Ascending aorta (tissue), 2 donors: Measurements from ENCODE around the gene OPALIN. TPM values are rescaled to one million over a fixed set of nuclear protein-coding genes. Genes with fewer than 3 reads are reported as not detected.
A peak's percentile ranks its signal among the peaks of the same experiment; 100 is the strongest.

Source experiments
- DNase-seq, 2 donors: peaks; one replicate each; pipeline ENCODE4 v3.0.0-alpha.2; 2019; ENCODE audit warnings: low spot score in 2 of 2
- H3K27ac ChIP-seq, 2 donors: fragments of 200-600 bp; sonication (generic); one replicate each; pipeline ENCODE4 v1.5.1; 2016 to 2017; ENCODE audit warnings: mild to moderate bottlenecking in 1 of 2
- H3K27me3 ChIP-seq: fragments of 200-600 bp; sonication (generic); one replicate; pipeline ENCODE4 v1.5.1; 2017
- H3K36me3 ChIP-seq, 2 donors: fragments of 200-600 bp; sonication (generic); one replicate each; pipeline ENCODE4 v1.5.1; 2016
- H3K4me1 ChIP-seq, 2 donors: fragments of 200-600 bp; sonication (generic); one replicate each; pipeline ENCODE4 v1.5.1; 2016 to 2017; ENCODE audit warnings: mild to moderate bottlenecking in 1 of 2
- H3K4me3 ChIP-seq, 2 donors: fragments of 200-600 bp; sonication (generic); one replicate each; pipeline ENCODE4 v1.5.1; 2016 to 2017; ENCODE audit warnings: mild to moderate bottlenecking in 1 of 2
- H3K9me3 ChIP-seq, 2 donors: fragments of 200-600 bp; sonication (generic); one replicate each; pipeline ENCODE4 v1.5.1; 2016
- CTCF ChIP-seq, 3 experiments: fragments of 200-600 bp in 2 of 3; fragments of 450-650 bp in 1 of 3; sonication (generic) in 2 of 3; IDR thresholded peaks; one replicate each; pipeline ENCODE4 v1.5.1; 2016 to 2019; ENCODE audit warnings: antibody characterized with exemption in 3 of 3, mild to moderate bottlenecking in 1 of 3, moderate library complexity in 1 of 3
- intact Hi-C: fragments of 100-400 bp; cut with DNase I; formaldehyde crosslinking; loops from one replicate; pipeline ENCODE4 v1.15.1; 2023
- total RNA-seq: library from RNA; depleted of rRNA; stranded (reverse); fragments of >200 nt; gene quantifications from one replicate; pipeline ENCODE4 v1.1.0, GENCODE V29; 2016

The OPALIN gene
- total RNA-seq, 1 donor from 2014 or later = not detected

GRCh38 chr10:96401036-96401435 lies 42.2 kb upstream of the OPALIN start:
- Histone ChIP-seq H3K27ac (no peak overlapping the region), H3K27me3 (no peaks in the 10 kb centered on the region)

DNA sequence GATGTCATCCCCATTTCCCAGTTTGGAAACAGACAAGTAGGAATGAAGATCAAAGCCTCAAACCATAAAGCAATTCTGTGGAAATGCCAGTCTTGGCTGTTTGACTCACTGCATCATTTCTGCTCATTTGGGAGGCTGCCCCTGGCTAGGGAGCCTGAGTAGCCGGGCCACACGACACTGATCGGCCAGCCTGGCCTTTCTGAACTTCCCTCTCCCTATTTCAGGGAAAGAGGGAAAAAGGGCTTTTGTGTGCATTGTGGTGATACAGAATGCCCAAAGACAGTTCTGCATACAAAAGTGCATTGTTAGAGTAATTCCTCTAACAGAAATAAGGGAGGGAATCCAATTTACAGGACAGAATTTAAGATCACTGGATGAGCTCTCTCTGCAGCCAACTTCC lies 41.7 kb upstream of the OPALIN start:
- Histone ChIP-seq H3K27me3 (no peaks in the 10 kb centered on the region), H3K4me3 (no peak overlapping the region), H3K36me3 (no peaks in the 10 kb centered on the region), H3K4me1 (no peaks in the 10 kb centered on the region), H3K9me3 (no peaks in the 10 kb centered on the region), H3K27ac (no peak overlapping the region)
- intact Hi-C loops = no loop called here
- DNase-seq = no peak
- TF ChIP-seq CTCF (IDR thresholded peaks at IDR 0.05) = no peak

More at GRCh38 chr10:96401036-96401435, 42.2 kb upstream of the OPALIN start:
- intact Hi-C loops = no loop called here
- no peaks in the 10 kb centered on the region for H3K4me1 ChIP-seq
- no peak for DNase-seq
- no peak for TF ChIP-seq CTCF (IDR thresholded peaks at IDR 0.05)
- no peaks in the 10 kb centered on the region for H3K9me3 ChIP-seq
- H3K4me3 ChIP-seq = no peak overlapping the region
- H3K36me3 ChIP-seq = no peaks in the 10 kb centered on the region

- Histone ChIP-seq H3K36me3 (no peaks in the 10 kb centered on the region), H3K4me1 (no peaks in the 10 kb centered on the region), H3K4me3 (no peak overlapping the region), H3K27me3 (no peaks in the 10 kb centered on the region), H3K9me3 (no peaks in the 10 kb centered on the region), H3K27ac (no peak overlapping the region)
- TF ChIP-seq CTCF (IDR thresholded peaks at IDR 0.05) = no peak
- intact Hi-C loops = loop anchor here (5.0 to 10.0 kb wide), 2 partner anchors 347 to 434 kb away; partner anchors contain the start of gene LCOR
- no peak for DNase-seq
These were observed 39.1 kb upstream of the OPALIN start for GRCh38 chr10:96397902-96398301.

DNA sequence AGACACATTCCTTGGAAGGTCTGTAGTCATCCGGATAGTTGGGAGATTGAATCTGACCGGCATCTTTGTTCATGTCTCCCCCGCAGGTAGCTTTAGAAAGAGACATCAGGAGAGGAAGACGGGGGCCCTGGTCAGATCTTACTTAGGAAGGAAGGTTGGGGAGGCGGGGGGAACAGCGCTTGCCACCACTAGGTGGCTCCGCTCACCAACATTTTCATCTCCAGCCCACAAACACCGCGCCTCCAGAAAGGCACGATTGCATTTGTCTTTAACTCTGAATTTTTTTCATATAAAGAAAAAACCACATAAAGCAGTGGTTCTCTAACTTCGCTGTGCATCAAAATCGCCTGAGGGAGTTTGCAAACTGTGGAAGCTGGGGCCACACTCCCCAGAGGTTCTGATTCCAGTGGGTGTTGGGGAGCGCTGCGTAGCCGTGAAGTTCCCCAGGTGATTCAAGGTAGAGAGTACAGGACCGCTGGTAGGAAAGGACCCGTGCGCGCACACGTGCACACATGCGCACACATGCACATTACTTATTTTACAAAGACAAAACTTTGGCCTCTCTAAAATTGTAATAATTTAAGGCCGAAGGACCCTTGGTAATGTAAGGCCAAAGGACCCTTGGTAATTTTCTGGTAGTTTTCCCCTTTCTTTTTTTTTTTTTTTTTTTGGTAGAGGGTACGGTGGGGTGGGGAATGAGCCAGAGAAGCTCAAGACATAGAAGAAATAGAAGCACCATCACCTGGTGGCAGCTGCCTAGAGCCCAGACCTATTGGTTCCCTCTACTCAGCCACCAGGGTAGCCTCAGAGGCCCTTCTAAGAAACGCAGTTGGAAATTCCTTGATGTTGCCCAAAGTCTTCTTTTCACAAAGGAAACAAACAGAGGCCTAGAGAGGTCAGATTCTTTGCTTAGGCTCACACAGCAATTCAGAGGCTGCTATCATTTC lies 37.4 kb upstream of the OPALIN start:
- TF ChIP-seq CTCF (IDR thresholded peaks at IDR 0.05) = peak; percentile 54 to 77 (median 64)
- DNase-seq = peak in 1 of 2 donors; percentile 72
- intact Hi-C loops = loop anchor here (5.0 to 10.0 kb wide), 2 partner anchors 349 to 436 kb away; partner anchors contain the start of gene LCOR
- Histone ChIP-seq H3K27ac (no peak overlapping the region), H3K4me3 (no peak overlapping the region), H3K9me3 (no peaks in the 10 kb centered on the region), H3K27me3 (no peaks in the 10 kb centered on the region), H3K36me3 (no peaks in the 10 kb centered on the region), H3K4me1 (no peaks in the 10 kb centered on the region)

DNA sequence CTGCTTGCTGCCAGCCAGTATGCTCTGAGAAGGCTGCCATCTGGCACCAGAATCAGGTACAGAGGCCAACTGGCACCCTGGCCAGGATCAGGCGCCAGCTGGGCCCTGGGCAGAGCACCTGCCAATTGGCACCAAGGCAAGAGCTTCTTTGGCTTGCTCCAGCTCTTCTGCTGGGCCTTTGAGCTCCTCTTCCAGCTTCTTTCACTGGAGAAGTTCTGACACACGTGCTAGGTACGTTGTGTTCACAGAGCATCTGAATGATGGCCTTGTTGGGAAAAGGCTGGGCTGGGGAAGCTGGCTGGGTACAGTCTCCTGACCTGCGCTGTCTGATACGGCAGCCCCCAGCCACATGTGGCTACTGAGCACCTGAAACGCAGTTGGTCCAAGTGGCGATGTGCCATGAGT lies 31.7 kb upstream of the OPALIN start:
- Histone ChIP-seq H3K4me3 (no peak overlapping the region), H3K27ac (no peak overlapping the region), H3K27me3 (no peaks in the 10 kb centered on the region), H3K9me3 (no peaks in the 10 kb centered on the region), H3K36me3 (no peaks in the 10 kb centered on the region), H3K4me1 (peaks cover 0 to 10% of the 10 kb centered on the region in 2 donors)
- intact Hi-C loops = loop anchor here (10.0 kb wide), 1 partner anchor 354 kb away; no protein-coding TSS in a partner anchor
- no peak for TF ChIP-seq CTCF (IDR thresholded peaks at IDR 0.05)
- DNase-seq = peak in 1 of 2 donors; percentile 79
